ENCODE measurements around the gene CCDC183.
"Not testable (repeated sequence)": the region's sequence is repeated elsewhere in the genome, so short reads cannot be mapped to it uniquely, and the experiment has no call there.

The CCDC183 gene

DNA sequence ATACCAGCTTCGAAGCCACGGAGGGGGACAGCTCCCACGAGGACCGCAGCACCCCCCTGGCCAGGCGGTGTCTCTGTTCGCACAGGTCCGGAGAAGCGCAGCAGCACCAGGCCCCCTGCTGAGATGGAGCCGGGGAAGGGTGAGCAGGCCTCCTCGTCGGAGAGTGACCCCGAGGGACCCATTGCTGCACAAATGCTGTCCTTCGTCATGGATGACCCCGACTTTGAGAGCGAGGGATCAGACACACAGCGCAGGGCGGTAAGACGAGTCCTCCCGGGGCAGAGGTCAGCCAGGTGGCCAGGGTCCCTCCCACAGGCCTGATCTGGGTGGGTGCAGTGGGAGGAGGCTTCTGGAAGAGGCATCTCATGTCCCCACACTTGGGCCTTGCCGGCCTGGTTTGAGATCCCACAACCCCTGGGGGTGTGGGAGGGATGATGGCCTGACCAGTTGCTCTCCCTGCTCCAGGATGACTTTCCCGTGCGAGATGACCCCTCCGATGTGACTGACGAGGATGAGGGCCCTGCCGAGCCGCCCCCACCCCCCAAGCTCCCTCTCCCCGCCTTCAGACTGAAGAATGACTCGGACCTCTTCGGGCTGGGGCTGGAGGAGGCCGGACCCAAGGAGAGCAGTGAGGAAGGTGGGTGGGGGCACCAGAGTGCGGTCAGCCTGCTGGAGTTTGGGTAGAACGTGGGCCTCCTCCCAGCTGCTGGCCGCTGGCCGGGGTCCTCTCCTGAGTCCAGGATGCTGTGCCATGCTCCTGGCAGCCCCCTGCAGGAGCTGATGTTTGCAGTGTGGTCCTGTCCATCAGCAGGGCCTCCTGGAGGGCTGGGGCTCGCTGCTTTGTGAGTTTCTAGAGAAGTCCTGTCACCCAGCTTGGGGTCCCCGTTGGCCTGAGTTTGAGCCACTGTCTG lies 43.3 kb downstream of the CCDC183 start:
- DNase-seq (ENCODE audit: low read depth): no peak
- no peak overlapping the region for H3K4me3 ChIP-seq (ENCODE audit: low read depth, low read length)
- TF ChIP-seq, protein P1, sequence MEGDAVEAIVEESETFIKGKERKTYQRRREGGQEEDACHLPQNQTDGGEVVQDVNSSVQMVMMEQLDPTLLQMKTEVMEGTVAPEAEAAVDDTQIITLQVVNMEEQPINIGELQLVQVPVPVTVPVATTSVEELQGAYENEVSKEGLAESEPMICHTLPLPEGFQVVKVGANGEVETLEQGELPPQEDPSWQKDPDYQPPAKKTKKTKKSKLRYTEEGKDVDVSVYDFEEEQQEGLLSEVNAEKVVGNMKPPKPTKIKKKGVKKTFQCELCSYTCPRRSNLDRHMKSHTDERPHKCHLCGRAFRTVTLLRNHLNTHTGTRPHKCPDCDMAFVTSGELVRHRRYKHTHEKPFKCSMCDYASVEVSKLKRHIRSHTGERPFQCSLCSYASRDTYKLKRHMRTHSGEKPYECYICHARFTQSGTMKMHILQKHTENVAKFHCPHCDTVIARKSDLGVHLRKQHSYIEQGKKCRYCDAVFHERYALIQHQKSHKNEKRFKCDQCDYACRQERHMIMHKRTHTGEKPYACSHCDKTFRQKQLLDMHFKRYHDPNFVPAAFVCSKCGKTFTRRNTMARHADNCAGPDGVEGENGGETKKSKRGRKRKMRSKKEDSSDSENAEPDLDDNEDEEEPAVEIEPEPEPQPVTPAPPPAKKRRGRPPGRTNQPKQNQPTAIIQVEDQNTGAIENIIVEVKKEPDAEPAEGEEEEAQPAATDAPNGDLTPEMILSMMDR (IDR thresholded peaks at IDR 0.05; ENCODE audit: control insufficient read depth, extremely low read depth, insufficient read depth): no peak

- DNase-seq (ENCODE audit: low read depth): peak; percentile 48
- TF ChIP-seq, protein P1 (IDR thresholded peaks at IDR 0.05; ENCODE audit: control insufficient read depth, extremely low read depth, insufficient read depth): no peak
- no peak overlapping the region for H3K4me3 ChIP-seq (ENCODE audit: low read depth, low read length)
Observed at GRCh38 chr9:136840140-136840876, 44.2 kb downstream of the CCDC183 start.

DNA sequence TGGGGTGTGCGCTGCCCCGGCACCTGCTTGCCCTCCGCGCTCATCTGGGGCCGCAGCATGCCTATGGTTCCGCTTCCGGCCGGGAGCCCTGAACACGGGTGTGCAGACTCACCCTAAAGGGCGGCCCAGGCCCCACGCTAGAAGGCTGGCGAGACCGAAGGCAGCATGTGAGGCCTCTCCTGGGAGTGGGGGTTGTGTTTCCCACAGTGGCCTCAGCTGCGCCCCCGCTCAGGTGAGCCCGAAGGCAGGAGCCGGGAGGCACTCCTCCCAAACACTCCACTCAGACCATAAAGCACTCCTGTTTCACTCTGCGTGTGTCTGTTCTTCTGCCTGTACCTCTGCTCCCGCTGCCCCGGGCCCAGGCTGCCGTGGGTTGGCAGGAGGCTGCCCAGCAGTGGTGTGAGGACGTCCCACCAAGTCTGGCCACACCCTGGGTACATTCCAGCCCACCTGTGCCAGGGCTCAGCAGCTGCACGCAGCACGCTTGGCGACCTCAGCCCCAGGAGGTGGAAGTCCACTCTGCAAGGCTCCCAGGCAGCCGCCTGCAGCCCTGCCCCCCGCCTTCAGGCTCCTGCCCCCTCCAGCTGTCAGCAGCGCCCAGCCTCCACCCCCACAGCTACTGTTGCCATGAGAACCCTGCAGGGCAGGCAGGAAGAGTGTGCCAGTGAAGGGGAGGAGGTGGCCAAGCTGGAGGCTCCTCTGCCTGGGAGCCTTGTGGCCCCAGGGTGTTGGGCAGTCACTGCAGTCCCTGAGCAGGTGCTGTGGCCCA lies 44.9 kb downstream of the CCDC183 start:
- TF ChIP-seq, protein P1 (IDR thresholded peaks at IDR 0.05; ENCODE audit: control insufficient read depth, extremely low read depth, insufficient read depth): no peak
- peak overlapping the region; percentile 50; the same call in 1 of the 2 replicates for H3K4me3 ChIP-seq (ENCODE audit: low read depth, low read length)
- DNase-seq (ENCODE audit: low read depth): peak; percentile 74

DNA sequence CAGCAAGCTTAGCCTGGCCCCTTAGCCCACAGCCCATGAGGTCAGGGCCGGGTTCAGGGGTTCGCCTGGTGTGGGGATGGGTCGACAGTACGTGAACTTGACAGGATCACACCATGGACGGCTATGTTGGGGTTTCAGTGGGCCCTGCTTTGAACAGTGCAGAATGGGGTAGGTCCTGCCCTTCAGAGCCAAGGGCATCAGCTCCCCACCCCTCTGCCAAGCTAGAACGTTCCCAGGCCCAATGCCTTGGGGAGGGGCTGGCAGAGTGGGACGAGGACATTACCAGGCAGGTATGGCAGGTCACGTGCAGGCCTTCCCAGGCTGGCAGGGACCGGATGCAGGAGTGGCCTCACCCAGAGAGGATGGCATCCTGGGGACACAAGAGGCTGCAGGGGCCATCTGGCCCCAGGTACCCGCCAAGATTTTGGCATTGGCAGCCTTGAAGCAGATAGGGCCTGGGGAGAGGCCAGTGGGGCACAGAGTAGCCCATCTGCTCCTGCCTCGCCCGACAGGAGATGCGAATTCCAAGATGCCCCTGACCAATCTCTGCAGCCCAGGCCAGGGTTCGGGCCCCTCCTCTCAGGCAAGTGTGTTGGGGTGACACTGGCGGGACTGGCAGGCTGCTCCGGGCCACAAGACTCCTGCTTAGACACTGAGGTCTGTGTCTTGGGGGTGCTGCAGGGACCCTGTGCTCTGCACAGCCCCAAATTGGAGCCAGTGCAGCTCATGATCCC lies 45.7 kb downstream of the CCDC183 start:
- H3K4me3 ChIP-seq (ENCODE audit: low read depth, low read length): peak overlapping the region; percentile 50
- peak; percentile 58 for DNase-seq (ENCODE audit: low read depth)

DNA sequence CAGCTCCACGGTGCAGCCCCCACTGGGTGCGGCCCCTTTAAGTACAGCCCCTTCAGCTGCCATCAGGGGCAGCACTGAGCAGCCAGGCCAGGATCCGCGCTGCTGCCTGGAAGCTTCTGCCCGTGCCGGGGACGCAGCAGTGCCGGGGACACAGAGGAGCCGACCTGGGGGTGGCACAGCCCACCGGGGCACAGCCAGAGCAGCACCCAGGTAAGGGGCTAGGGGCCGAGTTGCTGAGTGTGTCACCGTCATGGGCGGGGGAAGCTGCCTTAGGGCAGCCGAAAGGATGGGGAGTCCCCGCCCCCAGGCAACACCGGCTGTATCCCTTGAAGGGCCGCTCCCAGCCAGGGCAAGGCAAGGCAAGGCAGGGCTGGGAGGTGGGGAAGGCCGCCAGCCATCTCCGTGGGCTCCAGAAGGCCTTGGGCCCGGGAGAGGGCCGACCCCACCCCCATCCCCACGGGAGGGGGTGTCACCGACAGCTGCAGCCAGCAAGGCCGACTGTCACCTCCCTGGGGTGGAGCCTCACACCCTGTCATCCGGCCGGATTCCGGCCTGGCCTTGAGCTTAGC lies 46.3 kb downstream of the CCDC183 start, which contains the start of gene AJM1:
TSS of gene AJM1 (plus strand) at position 99 of the 569 bp plus-strand sequence. CDS start 1,937 bp downstream, outside the sequence.
- TF ChIP-seq, protein P1 (IDR thresholded peaks at IDR 0.05; ENCODE audit: control insufficient read depth, extremely low read depth, insufficient read depth): peak; percentile 84
- peak within 1 kb of the TSS; percentile 50 for H3K4me3 ChIP-seq (ENCODE audit: low read depth, low read length)
- peak; percentile 38 for DNase-seq (ENCODE audit: low read depth)

DNA sequence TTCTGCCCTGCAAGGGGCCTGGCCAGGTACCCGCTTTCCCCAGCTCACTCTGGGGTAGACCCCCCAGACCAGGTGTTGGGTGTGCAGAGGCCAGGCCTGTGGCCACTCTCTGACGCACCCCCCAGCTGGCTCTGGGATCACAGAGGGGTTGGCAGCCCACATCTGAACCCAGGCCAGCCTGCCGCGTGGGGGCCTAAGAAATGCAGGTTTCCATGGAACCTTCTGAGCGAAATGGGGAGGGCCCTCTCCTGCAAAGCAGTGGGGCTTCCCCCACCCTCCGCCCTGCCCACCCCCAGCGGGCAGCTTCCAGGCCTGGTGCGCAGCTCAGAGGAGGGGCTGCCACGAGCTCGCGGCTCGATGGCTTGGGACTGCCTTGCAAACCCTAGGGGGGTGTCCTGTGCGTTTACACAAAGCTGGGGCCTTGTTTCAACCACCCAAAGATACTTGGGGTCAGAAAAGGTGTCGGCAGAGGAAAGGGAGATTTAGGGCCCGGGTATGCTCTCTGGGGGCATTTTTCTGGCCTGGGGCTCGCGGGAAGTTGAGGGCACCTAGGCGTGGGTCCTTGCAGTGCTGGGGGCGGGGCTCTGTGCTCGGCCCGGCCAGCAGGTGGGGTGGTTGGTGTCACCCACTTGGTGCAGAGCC lies 47.1 kb downstream of the CCDC183 start:
- DNase-seq (ENCODE audit: low read depth): not testable (repeated sequence)
- H3K4me3 ChIP-seq (ENCODE audit: low read depth, low read length): peak overlapping the region; percentile 40
